GM19455 (cell line): ENCODE data around the gene RBM10.
"Not testable (repeated sequence)": the region's sequence is repeated elsewhere in the genome, so short reads cannot be mapped to it uniquely, and the experiment has no call there.

ENCODE experiments used
- ATAC-seq: cut with Tn5 transposase; IDR thresholded peaks from one replicate; pipeline ENCODE4 v1.9.1; 2021; ENCODE audit not compliant: unreplicated experiment

The RBM10 gene, protein sequence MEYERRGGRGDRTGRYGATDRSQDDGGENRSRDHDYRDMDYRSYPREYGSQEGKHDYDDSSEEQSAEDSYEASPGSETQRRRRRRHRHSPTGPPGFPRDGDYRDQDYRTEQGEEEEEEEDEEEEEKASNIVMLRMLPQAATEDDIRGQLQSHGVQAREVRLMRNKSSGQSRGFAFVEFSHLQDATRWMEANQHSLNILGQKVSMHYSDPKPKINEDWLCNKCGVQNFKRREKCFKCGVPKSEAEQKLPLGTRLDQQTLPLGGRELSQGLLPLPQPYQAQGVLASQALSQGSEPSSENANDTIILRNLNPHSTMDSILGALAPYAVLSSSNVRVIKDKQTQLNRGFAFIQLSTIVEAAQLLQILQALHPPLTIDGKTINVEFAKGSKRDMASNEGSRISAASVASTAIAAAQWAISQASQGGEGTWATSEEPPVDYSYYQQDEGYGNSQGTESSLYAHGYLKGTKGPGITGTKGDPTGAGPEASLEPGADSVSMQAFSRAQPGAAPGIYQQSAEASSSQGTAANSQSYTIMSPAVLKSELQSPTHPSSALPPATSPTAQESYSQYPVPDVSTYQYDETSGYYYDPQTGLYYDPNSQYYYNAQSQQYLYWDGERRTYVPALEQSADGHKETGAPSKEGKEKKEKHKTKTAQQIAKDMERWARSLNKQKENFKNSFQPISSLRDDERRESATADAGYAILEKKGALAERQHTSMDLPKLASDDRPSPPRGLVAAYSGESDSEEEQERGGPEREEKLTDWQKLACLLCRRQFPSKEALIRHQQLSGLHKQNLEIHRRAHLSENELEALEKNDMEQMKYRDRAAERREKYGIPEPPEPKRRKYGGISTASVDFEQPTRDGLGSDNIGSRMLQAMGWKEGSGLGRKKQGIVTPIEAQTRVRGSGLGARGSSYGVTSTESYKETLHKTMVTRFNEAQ

DNA sequence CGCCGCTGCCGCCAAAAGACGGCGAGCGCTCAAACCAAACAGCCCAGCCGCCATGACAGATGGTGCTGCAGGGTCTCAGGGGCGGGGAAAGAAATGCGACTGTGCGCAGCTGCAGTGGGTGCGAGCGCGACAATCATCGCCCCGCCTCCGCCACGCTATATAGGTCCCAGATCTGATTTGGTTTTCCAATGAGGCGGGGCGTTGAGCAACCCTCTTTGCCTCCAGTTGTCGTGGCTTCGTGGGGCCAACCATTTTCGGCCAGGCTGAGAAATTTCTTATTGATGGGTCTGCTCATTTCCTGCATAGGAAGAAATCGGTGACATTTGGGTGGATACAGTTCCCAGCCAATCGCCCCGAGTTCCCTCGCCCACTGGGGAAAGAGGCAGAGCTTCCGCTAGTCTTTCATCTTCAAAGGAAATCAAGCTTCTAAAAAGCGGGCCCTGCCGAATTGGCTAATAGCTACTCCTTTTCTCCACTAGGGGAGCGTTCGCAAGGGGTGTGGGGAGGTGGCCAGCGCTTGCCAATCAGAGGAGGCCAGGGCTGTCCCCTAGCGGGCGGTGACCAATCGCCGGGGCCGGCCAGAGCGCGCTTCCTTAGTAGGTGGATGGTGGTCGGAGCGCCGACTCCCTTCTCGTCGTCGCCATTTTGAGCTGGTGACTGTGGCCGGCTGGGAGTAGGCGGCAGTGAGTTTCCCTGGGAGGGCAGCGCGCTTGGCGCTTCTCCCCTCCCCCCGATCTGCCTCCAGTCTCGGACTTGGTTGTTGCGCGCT, at the start of gene RBM10, which contains the start of gene NDUFB11:
Gene RBM10, plus strand, starts transcription at position 596 of the 769 bp plus-strand sequence. CDS start 2,261 bp downstream, outside the sequence.
Gene NDUFB11, minus strand, starts transcription at position 77 of the 769 bp plus-strand sequence. Its CDS starts 23 bp downstream, at position 54.
- peak; percentile 89 for ATAC-seq

DNA sequence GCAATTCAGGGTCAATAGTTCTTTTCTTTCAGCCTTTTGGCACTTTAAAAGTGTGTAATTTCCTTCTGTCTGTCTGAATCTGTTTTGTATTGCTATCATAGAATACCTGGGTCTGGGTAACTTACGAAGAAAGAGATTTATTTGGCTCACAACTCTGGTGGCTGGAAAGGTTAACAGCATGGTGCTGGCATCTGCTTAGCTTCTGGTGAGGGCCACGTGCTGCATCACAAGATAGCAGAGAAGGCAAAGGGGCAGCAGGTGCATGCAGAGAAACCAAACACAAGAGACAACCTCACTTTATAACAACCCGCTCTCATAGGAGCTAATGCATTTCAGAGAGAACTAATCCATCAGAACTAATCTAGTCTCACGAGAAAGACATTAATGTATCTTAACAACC, 48.0 kb upstream of the RBM10 start:
- ATAC-seq: no peak

DNA sequence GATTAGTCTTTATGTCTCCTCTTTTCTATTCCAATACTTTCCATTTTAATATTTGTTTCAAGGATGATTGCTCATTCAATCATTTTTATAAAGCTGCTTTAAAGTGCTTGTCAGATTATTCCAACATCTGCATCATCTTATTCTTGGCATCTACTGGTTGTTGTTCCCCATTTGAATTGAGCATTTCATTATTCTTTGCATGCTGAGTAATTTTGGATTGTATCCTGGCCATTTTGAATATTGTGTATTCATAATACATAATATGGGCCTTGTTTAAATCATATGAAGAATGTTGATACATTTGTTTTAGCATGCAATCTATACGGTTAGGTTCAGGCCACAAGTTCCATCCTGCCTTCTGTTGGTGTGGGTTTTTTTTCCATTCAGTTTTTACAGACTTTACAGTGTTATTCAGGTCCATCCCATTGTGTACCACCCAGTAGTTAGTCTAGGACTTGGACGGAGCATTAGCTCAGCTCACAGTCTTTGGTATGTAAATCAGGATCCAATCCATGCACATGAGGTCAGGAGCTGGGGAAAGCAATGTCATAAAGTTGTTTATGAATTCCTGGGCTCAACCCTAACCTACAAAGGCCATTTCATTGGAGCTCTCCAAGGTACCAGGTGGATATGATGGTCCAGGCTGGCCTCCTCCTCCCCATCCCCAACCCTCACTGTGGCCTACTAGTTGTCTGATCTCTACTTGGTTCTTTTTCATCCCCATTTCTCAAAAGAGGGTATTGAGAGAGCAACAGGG, 46.5 kb upstream of the RBM10 start:
- ATAC-seq: no peak

DNA sequence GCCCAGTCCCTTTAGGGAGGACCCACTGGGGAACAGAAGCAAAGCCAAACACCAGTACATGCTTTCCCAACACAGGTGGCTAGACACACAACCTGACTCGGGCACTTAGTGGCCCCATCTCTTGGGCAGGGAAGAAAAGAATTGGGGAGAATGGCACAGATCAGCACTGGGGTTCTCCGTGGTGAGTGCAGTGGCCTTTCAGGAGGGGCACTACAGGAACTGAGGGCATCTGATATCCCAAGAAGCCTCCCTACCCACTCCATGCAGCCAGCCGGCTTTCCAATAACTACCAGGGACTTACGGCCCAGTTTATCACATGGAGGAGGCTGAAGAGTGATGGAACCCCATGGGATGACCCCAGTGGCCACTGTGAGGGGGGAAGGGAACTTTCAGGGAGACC, 43.8 kb upstream of the RBM10 start:
- ATAC-seq: no peak

DNA sequence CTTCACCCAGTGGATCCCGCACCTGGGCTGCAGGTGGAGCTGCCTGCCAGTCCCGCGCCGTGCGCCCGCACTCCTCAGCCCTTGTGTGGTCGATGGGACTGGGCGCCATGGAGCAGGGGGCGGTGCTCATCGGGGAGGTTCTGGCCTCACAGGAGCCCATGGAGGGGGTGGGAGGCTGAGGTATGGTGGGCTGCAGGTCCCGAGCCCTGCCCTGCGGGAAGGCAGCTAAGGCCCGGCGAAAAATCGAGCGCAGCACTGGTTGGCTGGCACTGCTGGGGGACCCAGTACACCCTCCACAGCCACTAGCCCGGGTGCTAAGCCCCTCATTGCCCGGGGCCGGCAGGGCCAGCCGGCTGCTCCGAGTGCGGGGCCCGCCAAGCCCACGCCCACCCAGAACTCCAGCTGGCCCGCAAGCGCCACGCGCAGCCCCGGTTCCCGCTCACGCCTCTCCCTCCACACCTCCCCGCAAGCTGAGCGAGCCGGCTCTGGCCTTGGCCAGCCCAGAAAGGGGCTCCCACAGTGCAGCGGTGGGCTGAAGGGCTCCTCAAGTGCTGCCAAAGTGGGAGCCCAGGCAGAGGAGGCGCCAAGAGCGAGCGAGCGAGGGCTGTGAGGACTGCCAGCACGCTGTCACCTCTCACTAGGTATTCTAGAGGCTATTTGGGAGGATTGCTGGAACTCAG, 33.9 kb upstream of the RBM10 start:
- not testable (repeated sequence) for ATAC-seq

DNA sequence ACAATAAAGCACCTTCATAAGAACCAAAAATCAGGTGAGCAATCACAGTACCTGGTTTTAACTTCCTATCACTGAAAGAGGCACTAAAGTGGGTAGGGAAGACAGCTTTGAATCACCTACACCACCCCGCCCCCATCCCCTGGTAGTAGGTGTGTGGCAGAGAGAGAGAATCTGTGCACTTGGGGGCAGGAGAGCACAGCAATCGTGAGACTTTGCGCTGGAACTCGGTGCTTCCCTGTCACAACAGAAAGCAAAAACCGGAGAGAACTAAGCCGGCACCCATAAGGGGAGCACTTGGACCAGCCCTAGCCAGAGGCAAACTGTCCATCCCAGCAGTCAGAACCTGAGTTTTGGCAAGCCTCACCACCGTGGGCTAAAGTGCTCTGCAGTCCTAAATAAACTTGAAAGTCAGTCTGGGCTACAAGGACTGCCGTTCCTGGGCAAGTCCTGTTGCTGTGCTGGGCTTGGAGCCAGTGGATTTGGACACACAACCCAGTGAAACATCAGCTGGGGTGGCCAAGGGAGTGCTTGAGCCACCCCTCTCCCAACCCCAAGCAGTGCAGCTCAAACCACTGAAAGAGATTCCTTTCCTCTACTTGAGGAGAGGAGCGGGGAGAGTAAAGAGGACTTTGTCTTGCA, 32.6 kb upstream of the RBM10 start:
- no peak for ATAC-seq

DNA sequence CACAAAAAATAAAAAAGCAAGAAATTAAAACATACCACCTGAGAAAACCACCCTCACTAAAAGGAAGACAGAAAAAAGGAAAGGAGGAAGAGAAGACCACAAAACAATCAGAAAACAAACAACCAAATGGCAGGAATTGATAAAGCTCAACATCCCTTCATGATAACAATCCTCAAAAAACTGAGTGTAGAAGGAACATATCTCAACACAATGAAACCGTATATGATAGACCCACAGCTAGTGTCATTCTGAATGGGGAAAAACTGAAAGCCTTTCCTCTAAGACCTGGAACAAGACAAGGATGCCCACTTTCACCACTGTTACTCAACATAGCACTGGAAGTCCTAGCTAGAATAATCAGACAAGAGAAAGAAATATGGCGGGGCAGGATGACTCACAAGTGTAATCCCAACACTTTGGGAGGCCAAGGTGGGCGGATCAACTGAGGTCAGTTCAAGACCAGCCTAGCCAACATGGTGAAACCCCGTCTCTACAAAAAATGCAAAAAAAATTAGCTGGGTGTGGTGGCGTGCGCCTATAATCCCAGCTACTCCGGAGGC, 28.4 kb upstream of the RBM10 start:
- not testable (repeated sequence) for ATAC-seq

DNA sequence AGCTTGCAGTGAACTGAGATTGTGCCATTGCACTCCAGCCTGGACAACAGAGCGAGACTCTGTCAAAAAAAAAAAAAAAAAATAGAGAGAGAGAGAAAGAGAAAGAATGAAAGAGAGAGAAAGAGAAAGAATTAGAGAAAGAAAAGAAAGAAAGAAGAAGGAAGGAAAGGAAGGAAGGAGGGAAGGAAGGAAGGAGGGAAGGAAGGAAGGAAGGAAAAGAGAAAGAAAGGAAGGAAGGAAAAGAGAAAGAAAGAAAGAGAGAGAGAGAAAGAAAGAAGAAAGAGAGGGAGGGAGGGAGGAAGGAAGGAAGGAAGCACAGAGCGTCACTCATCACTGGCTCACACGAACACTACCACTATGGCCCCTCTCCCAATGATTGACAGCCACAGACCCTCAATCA, 20.6 kb upstream of the RBM10 start:
- not testable (repeated sequence) for ATAC-seq

DNA sequence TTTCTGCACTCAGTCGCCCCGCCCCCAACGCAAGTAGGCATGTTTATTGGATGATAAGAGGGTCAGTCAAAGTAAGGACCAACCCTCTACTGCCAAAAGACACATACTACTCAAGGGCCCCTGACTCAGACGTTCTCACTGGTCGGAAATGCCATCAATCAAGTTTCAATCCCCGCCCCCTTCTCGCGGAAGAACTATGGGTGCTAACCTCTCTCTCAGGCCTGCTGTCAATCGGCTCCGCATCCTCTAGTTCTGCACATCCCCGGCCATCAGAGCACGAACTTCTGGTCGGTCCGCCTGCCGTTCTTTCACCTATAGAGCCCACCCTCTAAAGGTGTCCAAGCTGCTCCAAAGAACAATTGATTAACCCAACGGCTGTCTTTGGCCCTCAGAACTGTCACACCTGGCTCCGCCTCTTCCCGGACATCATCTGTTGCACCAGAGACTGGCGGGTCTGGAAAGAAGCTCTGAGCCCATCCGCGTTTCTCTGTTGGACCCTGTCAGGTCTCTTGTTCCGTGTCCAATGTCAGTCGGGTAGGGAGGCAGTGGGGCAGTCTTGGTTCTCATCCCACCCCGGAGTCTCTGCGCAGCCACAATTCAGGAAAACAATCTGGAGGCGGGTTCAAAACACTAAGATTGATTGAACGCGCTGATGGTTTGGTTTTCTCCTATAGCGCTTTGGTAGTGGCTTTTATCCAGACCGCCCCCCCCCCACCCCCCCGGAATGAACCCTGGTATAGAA, 15.7 kb upstream of the RBM10 start:
- peak; percentile 98 for ATAC-seq

DNA sequence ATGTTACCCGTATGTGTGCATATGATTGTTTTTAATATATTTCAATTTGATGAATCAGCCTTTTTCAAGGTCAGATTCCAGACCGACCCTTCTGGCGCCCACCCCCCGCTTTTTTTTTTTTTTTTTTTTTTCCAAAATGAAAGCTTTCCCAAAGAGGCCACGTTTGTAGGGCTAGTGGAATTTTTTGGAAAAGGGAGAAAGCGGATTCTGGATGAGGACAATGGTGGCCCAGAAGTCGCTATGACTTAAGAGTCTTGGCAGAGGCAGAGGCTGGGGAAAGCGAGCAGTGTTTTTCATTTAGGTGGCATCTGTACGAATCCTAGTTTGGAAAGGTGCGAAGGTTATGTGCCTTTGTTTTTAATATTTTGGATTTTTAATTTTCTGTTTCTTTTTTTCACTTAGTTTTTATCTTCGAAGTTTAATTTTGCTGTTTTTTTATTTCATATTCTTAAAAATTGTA, 15.1 kb upstream of the RBM10 start:
- no peak for ATAC-seq

DNA sequence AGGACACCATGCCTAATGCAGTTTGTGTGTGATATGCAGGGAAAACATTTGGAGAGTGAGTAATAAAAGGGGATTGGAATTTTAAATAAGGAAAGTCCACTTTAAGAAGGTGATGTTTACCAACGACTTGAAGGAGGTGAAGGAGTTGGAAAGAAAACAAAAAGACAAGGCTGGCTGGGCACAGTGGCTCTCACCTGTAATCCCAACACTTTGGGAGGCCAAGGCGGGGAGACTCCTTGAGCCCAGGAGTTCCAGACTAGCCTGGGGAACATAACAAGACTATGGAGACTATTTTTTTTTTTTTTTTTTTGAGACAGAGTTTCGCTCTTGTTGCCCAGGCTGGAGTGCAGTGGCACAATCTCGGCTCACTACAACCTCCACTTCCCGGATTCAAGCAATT, 11.5 kb upstream of the RBM10 start:
- ATAC-seq: no peak

DNA sequence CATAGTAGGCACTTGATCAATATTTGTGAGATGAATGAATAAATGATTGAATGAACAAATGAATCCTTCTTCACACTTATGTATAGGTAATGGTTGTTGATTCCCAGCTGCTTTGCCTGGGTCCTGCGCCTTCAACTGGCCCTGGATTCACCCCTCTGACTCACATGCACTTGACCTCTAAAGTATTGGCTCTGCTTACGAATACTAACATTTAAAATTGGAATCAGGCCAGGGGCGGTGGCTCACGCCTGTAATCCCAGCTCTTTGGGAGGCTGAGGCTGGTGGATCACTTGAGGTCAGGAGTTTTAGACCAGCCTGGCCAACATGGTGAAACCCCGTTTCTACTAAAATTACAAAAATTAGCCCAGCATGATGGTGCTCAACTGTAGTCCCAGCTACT, 9.4 kb upstream of the RBM10 start:
- not testable (repeated sequence) for ATAC-seq

DNA sequence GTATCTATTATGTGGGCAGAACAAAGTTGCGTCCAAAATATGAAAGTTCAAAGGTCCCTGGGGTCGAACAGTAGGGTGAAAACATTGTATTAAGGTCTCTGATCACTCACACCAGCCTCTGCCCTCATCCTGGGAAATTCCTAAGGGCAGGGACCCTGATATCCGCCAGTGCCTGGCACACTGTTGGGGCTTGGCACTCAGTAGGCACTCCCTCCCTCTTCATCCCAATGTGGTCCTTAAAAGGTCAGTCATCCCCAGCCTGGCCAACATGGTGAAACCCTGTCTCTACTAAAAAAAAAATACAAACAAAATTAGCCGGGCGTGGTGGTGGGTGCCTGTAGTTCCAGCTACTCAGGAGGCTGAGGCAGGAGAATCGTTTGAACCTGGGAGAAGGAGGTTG, 6.8 kb upstream of the RBM10 start:
- no peak for ATAC-seq

DNA sequence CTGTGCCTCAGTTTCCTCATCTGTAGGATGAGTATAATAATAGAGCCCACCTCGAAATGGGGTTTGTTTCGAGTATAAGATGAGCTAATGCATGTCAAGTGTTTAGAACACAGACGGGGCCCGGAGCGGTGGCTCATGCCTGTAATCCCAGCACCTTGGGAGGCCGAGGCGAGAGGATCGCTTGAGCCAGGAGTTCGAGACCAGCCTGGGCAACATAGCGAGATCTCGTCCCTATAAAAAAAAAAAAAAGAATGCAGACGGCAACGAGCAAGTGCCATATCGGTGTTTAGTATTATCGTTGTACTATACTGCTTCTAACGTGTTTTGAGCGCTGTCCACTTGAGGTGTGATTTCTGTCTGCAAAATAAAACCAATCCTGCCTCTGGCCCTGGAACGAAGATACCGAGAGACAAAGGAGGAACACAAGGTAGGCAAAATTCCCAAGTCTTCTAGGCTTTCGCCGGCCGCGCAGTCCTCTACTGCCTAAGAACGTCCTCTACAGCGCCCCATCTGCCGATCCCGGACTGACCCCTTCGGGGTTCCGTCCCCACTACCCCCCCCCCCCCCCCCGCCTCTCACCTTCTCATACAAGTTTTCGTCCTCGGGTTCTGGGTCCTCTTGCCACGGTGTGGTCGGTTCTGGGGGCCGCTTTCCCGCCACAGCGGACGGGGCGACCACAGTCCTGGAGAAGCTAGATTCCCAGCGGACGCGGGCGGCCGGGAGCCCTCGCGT, 961 bp upstream of the RBM10 start:
- ATAC-seq: no peak

DNA sequence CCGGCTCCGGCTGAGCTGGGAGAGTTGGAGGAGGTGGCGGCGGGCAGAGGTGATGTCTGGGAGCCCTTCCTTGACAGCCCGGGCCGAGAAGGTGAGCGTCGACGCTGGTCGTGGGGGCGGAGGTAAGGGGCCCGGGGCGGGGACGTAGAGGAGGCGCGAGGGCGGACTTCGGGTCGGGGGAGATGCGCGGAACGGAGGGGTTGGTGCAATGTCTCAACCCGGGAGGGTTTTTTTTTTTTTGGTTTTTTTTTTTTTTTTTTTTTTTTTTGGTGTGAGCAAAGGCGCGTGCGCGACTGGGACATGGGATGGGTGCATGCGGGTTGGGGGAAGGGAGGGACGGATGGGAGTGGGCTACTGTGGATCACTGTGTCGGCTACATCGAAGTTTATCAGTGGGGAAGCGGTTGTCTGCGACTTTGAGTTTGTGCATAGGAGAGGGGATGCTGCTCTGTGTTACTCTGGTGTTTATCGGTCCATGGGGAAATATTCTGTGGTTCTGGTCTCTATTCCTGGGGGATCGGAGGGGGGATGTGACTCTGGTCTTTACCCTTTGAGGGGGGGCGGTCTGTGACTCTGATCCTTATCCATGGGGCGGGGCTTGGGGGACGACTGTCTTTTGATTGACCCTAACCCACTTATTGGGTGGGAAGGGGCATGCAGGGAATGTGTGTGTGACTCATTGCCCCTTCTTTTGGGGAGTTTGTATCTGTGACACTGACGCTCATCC, 537 bp downstream of the RBM10 start:
- peak; percentile 17 for ATAC-seq

DNA sequence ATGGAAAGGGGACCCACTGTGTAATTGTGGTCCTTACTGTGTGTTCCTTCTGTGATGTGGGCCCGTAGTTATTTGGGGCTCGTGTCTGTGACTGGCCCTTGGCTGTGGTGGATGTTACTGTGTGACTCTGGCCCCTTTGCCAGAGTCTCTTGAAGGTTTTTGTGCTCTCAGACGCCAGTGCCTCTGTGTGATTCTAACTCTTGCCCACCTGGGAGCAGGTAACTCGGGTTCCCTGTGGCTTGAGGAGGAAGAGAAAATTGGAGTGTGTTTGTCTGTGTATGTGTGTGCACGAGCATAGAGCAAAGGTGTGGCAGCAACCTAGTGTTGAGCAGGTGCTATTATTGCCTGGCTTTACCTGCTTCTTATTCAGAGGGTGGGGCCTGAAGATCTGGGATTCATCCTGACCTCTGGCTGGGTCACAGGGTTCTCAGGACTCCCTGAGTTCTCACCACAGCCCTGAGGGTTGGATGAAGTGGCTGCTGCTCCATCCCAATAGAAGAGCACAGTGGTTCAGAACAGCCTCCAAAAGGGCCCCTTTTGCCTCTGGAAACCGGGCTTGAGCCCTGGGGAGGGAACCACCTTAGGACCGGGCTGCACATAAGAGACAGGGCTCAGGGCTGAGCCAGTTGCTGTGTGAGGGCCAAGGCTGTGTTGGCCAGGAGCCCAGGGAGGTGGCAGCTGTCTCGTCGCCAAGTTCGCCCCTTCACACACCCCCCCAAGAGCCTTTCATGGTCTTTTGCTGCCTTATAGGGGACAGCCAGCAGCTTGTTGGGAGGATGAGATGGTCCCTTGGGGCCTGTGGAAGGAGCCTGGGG, 1.3 kb downstream of the RBM10 start:
- no peak for ATAC-seq
